ENCODE measurements around the gene VPS26A. TPM values are rescaled to one million over a fixed set of nuclear protein-coding genes. Genes with fewer than 3 reads are reported as not detected.

Gene VPS26A
- total RNA-seq, 2 experiments from 2014 or later, result 32.8 to 33.0 TPM

- peak; percentile 54 to 96 (median 76) for DNase-seq
- Mint-ChIP-seq H3K27ac (peak overlapping the region; percentile 94), H3K9me3 (no peaks in the 10 kb centered on the region), H3K4me1 (ENCODE audit: low read depth) (peaks cover 53% of the 10 kb centered on the region), H3K27me3 (no peaks in the 10 kb centered on the region), H3K36me3 (ENCODE audit: low read depth) (peaks cover 51% of the 10 kb centered on the region), H3K4me3 (peak overlapping the region; percentile 36)
- intact Hi-C loops (cut with DNase I, micrococcal nuclease), result loop anchor here (1.0 to 2.0 kb wide), 5 partner anchors 30 to 138 kb away; partner anchors contain the start of gene KIFBP (in 1 of the 2)
- TF ChIP-seq CTCF (IDR thresholded peaks at IDR 0.05), result peak; percentile 88
- H3K36me3 ChIP-seq (ENCODE audit: insufficient read depth, low read length), result peaks cover 14% of the 10 kb centered on the region
- ChIA-PET CTCF (interaction anchor here (0.6 to 7.3 kb wide), 14 partner anchors 28 to 188 kb away, joined by 3 to 57 read pairs (median 4); partner anchors contain the start of gene KIFBP), POLR2A (interaction anchor here (0.6 to 5.3 kb wide), 15 partner anchors 12 to 761 kb away, joined by 3 to 54 read pairs (median 4); partner anchors contain the start of genes DDX21, HNRNPH3, PBLD and SUPV3L1)
- no peaks in the 10 kb centered on the region for H3K9me3 ChIP-seq (ENCODE audit: control insufficient read depth in 1 of 2, insufficient read depth in 1 of 2, low read length in 2 of 2)
- no peak overlapping the region for H3K4me3 ChIP-seq (ENCODE audit: low read length)
- no peaks in the 10 kb centered on the region for H3K27me3 ChIP-seq (ENCODE audit: control insufficient read depth in 1 of 2, insufficient read depth in 2 of 2, low read length in 2 of 2)
- H3K4me1 ChIP-seq (ENCODE audit: insufficient read depth, low read length), result peaks cover 60% of the 10 kb centered on the region
- peak; percentile 33 for ATAC-seq (ENCODE audit: poor library complexity)
- H3K27ac ChIP-seq (ENCODE audit: low read depth in 1 of 2, low read length in 2 of 2), result peak overlapping the region; percentile 49 to 52
Measured at GRCh38 chr10:69092959-69093850, 30.8 kb upstream of the VPS26A start.

DNA sequence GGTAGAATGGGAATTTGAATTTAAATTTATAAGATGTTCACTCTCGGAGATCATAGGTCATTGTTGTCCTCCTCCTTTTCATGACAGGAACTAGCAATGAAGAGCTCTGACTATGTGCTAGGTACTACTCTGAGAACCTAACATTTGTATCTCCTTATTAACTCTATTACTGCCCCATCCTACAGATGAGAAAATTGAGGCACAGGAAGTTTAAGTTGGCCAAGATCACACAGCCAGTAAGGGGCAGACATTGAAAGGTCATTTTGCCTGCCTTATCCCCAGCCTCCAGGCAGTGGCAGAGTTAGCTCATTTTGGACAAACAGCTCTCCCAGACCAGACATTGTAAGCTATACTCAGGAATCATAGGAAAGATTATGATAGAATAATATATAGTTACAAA is 30.0 kb upstream of the VPS26A start:
- H3K27me3 ChIP-seq (ENCODE audit: control insufficient read depth in 1 of 2, insufficient read depth in 2 of 2, low read length in 2 of 2), result no peaks in the 10 kb centered on the region
- DNase-seq (no peak), ATAC-seq (ENCODE audit: poor library complexity) (no peak)
- Mint-ChIP-seq H3K4me1 (ENCODE audit: low read depth) (peaks cover 53% of the 10 kb centered on the region), H3K36me3 (ENCODE audit: low read depth) (peaks cover 51% of the 10 kb centered on the region), H3K27ac (no peak overlapping the region), H3K9me3 (no peaks in the 10 kb centered on the region), H3K4me3 (no peak overlapping the region), H3K27me3 (no peaks in the 10 kb centered on the region)
- TF ChIP-seq CTCF (IDR thresholded peaks at IDR 0.05), result no peak
- no peaks in the 10 kb centered on the region for H3K9me3 ChIP-seq (ENCODE audit: control insufficient read depth in 1 of 2, insufficient read depth in 1 of 2, low read length in 2 of 2)
- H3K4me1 ChIP-seq (ENCODE audit: insufficient read depth, low read length), result peaks cover 60% of the 10 kb centered on the region
- ChIA-PET POLR2A (interaction anchor here (0.9 to 5.3 kb wide), 6 partner anchors 11 to 139 kb away, joined by 3 to 54 read pairs (median 4); no protein-coding TSS in a partner anchor), CTCF (interaction anchor here (0.7 to 7.3 kb wide), 9 partner anchors 29 to 113 kb away, joined by 3 to 57 read pairs (median 4); no protein-coding TSS in a partner anchor)
- intact Hi-C loops (cut with DNase I, micrococcal nuclease), result loop anchor here (1.0 to 2.0 kb wide), 5 partner anchors 29 to 139 kb away; partner anchors contain the start of gene KIFBP (in 1 of the 2)
- peaks cover 20% of the 10 kb centered on the region for H3K36me3 ChIP-seq (ENCODE audit: insufficient read depth, low read length)
- H3K27ac ChIP-seq (ENCODE audit: low read depth in 1 of 2, low read length in 2 of 2), result peak overlapping the region; percentile 49 to 52
- H3K4me3 ChIP-seq (ENCODE audit: low read length), result no peak overlapping the region

GRCh38 chr10:69096045-69096444 is 27.9 kb upstream of the VPS26A start:
- CTCF ChIA-PET, result interaction anchor here (7.3 kb wide), 1 partner anchor 90 kb away, joined by 57 read pairs; no protein-coding TSS in a partner anchor
- H3K9me3 Mint-ChIP-seq, result no peaks in the 10 kb centered on the region
- no peak for ATAC-seq (ENCODE audit: poor library complexity)
- Histone ChIP-seq H3K36me3 (ENCODE audit: insufficient read depth, low read length) (peaks cover 37% of the 10 kb centered on the region), H3K9me3 (ENCODE audit: control insufficient read depth in 1 of 2, insufficient read depth in 1 of 2, low read length in 2 of 2) (no peaks in the 10 kb centered on the region), H3K27ac (ENCODE audit: low read depth in 1 of 2, low read length in 2 of 2) (no peak overlapping the region), H3K4me1 (ENCODE audit: insufficient read depth, low read length) (peaks cover 48% of the 10 kb centered on the region), H3K27me3 (ENCODE audit: control insufficient read depth in 1 of 2, insufficient read depth in 2 of 2, low read length in 2 of 2) (no peaks in the 10 kb centered on the region), H3K4me3 (ENCODE audit: low read length) (no peak overlapping the region)
- peaks cover 41% of the 10 kb centered on the region for H3K4me1 Mint-ChIP-seq (ENCODE audit: low read depth)
- H3K36me3 Mint-ChIP-seq (ENCODE audit: low read depth), result peaks cover 61% of the 10 kb centered on the region
- TF ChIP-seq CTCF (IDR thresholded peaks at IDR 0.05), result no peak
- intact Hi-C loops (cut with DNase I, micrococcal nuclease), result no loop called here
- POLR2A ChIA-PET, result interaction anchor here (0.6 to 5.3 kb wide), 3 partner anchors 14 to 140 kb away, joined by 4 to 54 read pairs (median 4); partner anchors contain the start of gene DDX21
- DNase-seq, result no peak
- H3K27me3 Mint-ChIP-seq, result no peaks in the 10 kb centered on the region
- H3K27ac Mint-ChIP-seq, result no peak overlapping the region
- H3K4me3 Mint-ChIP-seq, result no peak overlapping the region
